Measurements from ENCODE around the gene SLC22A17.
"Not testable (repeated sequence)": the region's sequence is repeated elsewhere in the genome, so short reads cannot be mapped to it uniquely, and the experiment has no call there.

The SLC22A17 gene

DNA sequence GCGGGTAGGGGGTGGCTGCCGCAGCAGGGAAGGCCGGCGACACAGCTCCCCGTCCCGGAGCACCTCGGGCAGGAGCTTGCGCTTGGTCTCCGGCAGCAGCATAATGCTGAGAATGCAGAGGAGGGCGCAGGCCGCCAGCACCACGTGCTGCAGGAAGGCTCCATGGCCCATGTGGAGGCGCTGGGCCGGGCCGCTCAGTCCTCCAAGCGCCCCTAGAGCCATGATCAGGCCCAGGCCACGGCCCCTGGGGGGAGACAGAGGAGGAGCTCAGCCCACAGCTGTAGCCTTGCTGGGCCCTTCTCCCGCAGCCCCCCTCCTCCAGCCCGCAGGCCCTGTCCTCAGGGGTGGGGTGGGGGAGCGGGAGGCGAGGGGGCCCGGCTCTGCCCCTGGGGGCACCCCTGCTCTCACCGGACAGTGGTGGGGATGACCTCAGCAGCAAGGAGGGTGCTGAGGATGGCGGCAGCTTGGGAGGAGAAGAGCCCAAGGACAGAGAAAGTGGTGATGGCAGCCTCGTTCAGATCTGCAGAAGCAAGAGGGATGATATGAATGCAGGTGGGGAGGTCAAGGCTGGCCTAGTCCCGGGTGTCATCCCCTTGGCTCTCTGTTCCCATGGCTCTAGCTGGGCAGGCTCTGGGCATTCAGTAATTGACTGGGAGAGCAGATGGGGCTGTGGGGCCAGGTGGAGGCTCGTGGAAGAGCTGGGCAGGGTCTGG is 5.8 kb downstream of the SLC22A17 start:
- DNase-seq (ENCODE audit: insufficient read length, low spot score) (no peak), FAIRE-seq (no peak)

DNA sequence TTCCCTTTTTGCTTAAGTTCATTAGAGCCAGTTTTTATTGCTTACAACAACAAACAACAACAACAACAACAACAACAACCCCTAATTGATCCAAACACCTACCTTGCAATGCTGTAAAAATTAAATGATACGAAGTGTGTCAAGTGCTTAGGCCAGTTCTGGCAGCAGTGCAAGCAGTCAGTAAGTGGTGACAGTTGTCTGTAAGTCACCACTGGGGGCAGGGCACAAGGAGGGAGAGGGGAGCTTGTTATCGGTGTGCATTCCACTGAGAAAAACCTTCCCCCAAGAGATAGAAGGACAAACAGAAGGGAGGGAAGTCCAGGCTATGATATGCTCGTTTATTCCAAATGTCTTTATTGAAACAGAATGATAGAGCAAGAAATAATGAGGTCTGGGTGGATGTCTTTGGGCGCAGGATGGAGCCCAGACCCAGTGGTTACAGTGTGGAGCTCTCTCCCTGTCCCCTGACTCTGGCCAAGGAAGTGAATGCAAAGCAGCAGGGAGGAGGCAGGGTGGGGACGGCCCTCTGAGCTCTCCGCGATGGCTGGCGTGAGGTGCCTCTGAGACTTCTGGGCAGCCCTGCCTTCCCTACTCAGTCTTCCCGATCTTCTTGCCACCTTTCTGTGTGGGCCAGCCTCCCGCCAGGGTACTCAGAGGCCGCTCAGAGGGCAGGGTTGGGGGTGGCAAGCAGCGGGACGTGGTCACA is 6.5 kb downstream of the SLC22A17 start:
- FAIRE-seq (no peak), DNase-seq (ENCODE audit: insufficient read length, low spot score) (no peak)

DNA sequence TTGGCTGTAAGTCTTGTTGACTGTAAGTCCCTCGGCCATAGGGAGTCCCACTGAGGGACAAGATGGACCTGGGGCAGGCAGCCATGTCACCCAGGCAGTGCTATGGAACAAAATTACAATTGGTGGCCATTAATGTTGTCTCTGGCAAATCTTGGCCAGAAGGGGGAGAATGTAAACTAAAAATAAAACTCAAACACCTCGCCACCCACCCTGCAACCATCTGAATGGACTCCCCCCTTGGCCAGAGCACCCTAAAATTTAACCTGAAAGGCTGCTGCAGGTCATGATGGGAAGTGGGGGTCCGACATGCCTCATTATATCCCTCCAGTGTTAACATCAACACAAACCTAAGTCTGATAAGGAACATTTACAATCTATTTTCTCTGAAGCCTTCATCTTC is 8.2 kb downstream of the SLC22A17 start:
- DNase-seq (ENCODE audit: insufficient read length, low spot score) (no peak), FAIRE-seq (no peak)

DNA sequence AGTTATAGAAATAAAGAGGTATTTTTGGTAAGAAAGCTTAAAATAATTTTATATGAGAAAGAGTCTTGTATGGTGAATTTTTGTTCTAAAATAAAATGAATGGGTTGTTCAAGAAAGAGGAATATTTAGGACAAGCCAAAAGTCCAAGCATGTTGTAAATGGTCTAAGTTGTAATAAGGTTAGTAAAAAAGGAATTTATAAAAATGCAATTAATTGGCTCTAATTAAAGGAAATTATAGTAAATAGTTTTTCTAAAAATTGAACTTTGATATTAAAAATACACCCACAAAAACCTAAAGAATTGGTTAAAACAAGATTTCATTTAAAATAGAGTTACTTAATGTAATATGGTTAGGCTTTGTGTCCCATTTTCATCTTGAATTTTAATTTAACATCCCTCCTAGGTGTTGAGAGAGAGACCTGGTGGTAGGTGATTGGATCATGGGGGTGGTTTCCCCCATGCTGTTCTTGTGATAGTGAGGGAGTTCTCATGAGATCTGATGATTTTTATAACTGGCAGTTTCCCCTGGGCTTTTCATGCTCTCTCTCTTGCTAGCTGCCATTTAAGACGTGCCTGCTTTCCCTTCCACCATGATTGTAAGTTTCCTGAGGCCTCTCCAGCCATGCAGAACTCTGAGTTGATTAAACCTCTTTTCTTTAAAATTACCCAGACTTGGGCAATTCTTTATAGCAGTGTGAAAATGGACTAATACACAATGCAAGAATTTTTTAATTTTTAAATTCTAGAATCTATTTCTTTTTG is 13.0 kb downstream of the SLC22A17 start:
- FAIRE-seq (no peak), DNase-seq (ENCODE audit: insufficient read length, low spot score) (no peak)

DNA sequence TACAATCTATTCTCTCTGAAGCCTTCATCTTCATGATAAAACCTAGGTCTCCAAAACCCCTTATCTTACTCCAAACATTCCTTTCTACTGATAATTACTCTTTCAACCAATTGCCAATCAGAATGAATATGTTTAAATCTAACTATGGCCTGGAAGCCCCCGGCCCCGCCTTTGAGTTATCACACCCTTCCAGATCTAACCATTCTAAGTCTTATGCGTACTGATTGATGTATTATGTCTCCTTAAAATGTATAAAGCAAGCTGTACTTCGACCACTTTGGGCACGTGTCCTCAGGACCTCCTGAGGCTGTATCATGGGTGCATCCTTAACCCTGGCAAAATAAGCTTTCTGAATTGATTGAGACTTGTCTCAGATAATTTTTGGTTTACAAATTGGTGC is 17.1 kb downstream of the SLC22A17 start:
- no peak for FAIRE-seq
- no peak for DNase-seq (ENCODE audit: insufficient read length, low spot score)

DNA sequence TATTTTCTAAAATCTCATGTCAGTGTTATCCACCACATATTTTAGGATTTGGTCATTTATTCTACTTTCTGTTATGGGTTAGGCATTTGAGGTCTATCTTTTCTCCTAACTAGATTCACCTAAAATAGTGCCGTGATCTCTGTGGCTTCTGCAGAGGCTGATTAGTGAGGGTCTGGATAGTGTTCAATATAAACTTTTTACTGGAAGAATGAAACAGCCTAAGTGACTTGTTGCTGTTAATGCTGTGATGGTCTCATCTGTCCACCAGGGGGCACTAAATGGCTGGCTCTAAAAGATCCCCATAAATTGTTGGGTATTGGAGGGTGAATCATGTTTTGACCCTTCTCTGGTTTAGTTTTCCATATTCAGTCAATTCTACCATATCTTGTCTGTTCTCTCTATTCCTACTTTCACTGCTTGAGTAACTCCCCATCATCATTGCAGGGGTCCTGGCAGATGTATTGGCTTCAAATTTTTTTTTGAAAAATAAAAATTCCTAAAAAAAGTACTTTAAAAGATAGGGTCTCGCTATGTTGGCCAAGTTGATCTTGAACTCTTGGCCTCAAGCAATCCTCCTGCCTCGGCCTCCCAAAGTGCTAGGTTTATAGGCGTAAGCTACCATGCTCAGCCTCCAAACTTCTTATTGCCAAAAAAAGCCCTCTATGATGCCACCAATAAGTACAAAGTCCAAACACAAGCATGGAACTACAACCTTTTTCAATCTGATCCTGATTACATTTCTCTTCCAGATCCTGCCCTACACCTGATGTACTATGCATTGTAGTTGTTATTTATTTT is 24.5 kb downstream of the SLC22A17 start:
- peak; percentile 69 for DNase-seq (ENCODE audit: insufficient read length, low spot score)
- peak; percentile 67 for FAIRE-seq

DNA sequence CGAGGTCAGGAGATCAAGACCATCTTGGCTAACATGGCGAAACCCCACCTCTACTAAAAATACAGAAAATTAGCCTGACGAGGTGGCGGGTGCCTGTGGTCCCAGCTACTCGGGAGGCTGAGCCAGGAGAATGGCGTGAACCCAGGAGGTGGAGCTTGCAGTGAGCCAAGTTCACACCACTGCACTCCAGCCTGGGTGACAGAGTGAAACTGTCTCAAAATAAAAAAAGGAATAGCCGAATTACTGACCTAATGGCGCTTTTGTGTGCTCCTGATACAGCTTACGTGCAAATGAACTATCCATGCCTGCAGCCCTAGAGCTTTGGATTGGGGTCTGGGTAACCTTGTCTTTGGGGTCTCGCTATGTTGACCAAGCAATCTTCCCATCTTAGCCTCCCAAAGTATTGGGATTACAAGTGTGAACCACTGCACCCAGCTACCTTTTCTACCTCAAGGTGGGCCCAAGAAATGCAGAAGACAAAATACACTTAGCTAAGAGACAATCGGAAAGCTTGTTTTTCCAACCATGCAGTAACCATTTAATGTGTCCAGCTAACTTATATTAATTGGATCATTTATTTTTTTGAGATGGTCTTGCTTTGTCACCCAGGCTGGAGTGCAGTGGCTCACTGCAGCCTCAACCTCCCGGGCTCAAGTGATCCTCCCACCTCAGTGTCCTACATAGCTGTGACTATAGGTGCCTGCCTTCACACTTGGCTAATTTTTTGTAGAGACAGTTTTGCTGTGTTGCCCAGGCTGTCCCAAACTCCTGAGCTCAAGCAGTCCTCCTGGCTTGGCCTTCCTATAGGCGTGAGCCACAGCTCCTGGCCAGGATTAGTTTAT is 26.0 kb downstream of the SLC22A17 start:
- no peak for DNase-seq (ENCODE audit: insufficient read length, low spot score)
- no peak for FAIRE-seq

DNA sequence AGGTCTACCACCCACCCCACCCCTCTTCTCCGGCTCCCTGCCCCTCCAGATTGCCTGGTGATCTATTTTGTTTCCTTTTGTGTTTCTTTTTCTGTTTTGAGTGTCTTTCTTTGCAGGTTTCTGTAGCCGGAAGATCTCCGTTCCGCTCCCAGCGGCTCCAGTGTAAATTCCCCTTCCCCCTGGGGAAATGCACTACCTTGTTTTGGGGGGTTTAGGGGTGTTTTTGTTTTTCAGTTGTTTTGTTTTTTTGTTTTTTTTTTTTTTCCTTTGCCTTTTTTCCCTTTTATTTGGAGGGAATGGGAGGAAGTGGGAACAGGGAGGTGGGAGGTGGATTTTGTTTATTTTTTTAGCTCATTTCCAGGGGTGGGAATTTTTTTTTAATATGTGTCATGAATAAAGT is 26.9 kb downstream of the SLC22A17 start:
- not testable (repeated sequence) for FAIRE-seq; DNase-seq (ENCODE audit: insufficient read length, low spot score)

DNA sequence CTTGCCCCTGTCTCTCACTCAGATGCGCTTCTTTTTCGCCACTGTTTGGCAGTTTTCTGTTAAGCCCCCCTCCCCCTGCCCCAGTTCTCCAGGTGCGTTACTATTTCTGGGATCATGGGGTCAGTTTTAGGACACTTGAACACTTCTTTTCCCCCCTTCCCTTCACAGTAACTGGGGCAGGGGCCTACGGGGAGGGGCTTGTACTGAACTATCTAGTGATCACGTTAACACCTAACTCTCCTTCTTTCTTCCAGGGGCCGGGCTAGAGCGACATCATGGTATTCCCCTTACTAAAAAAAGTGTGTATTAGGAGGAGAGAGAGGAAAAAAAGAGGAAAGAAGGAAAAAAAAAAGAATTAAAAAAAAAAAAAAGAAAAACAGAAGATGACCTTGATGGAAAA is 27.7 kb downstream of the SLC22A17 start:
- DNase-seq (ENCODE audit: insufficient read length, low spot score): no peak
- no peak for FAIRE-seq

DNA sequence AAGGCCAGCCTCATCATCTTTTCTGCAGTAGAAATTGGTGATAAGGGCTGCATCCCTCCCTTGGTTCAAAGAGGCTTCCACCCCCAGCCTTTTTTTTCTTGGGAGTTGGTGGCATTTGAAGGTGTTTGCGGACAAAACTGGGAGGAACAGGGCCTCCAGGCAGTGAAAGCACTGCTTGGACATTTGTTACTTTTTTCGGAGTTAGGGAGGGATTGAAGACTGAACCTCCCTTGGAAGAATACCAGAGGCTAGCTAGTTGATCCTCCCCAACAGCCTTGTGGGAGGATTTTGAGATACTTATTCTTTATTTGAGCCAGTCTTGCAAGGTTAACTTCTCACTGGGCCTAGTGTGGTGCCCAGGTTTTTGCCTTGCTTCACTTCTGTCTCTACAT is 28.2 kb downstream of the SLC22A17 start:
- DNase-seq (ENCODE audit: insufficient read length, low spot score): no peak
- no peak for FAIRE-seq

DNA sequence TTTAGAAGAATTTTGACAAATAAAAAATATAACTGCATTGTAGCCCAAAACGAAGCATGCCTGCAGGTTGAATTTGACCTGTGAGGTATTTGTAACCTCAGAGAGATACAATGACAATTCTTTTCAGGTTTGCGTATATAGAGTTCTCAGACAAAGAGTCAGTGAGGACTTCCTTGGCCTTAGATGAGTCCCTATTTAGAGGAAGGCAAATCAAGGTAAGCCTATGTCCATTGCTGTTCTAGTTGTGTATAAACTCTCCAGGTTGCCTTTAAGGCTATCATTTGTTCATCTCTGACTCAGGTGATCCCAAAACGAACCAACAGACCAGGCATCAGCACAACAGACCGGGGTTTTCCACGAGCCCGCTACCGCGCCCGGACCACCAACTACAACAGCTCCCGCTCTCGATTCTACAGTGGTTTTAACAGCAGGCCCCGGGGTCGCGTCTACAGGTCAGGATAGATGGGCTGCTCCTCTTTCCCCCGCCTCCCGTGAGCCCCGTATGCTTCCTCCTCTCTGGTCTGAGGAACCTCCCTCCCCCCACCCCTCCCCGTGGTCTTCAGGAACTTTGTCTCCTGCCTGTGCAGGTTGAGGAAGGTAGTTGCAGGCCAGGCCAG is 28.7 kb downstream of the SLC22A17 start:
- no peak for FAIRE-seq

DNA sequence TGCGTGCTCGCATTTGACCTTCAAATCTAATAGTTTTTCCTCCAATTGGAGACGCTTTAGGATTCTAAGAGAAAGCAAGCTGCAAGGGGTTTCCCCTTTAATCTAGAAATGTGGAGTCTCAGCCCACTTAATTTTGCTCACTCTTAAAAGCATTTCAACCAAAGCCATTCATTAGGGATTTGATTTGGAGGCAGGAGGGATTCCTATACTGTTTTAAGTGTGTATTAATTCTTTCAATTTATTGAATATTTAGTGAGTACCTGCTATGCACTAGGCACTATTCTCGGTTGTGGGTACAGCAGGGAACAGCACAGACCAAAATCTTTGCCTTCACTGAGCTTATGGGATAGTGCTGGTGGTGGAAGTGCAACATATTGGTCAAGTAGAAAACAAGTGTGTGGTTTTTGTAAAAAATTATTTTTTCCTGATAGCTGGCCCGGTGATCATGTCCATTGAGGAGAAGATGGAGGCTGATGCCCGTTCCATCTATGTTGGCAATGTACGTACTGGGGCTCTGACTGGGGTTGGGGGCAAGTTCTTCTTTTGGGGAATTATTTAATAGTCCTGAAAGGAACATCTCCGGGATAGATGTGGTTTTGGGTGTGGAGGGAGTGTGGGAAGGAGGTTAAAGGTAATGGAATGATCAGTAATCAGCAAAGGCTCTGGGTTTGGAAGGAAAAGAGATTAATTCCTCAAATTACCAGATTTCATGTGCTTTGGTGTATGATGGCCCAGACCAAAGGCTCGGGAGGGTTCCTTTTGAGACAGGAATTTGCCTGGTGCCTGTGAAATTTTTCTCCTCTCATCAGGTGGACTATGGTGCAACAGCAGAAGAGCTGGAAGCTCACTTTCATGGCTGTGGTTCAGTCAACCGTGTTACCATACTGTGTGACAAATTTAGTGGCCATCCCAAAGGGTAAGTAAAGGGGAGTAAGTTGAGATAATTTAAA is 29.8 kb downstream of the SLC22A17 start:
- no peak for FAIRE-seq
- DNase-seq (ENCODE audit: insufficient read length, low spot score): no peak

More for the DNA sequence above, 28.7 kb downstream of the SLC22A17 start:
- DNase-seq (ENCODE audit: insufficient read length, low spot score): no peak

DNA sequence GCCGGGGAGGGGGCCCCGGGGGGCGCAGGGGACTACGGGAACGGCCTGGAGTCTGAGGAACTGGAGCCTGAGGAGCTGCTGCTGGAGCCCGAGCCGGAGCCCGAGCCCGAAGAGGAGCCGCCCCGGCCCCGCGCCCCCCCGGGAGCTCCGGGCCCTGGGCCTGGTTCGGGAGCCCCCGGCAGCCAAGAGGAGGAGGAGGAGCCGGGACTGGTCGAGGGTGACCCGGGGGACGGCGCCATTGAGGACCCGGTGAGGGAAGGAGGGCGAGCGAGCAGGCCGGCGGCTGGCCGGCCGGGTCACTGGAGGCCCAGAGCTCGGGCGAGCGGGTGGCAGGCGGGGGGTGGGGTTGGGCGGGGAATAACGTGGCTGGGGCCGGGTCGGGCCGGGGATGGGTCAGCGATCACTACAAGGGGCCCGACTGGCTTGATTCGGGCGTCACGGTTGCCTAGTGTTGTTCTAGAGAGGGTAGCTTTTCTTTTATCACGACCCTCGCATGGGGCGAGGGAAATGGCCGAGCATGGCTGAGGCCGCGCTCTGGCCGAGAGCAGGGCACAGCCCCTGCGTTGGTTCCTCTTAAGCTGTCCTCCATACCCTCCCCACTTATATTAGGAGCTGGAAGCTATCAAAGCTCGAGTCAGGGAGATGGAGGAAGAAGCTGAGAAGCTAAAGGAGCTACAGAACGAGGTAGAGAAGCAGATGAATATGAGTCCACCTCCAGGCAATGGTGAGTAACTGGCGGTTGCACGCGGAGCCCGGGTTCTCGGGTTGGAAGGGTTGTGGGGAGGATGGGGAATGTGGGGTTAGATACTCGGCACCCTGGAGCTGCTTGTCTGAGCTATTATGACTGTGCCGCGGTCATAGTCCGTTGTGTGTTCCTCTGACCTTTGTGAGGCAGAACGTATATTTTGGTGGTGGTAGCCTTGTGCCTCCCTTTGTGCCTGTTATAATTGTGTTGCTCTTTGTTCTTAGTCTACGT is 30.8 kb downstream of the SLC22A17 start:
- no peak for DNase-seq (ENCODE audit: insufficient read length, low spot score)
- FAIRE-seq: peak; percentile 42

DNA sequence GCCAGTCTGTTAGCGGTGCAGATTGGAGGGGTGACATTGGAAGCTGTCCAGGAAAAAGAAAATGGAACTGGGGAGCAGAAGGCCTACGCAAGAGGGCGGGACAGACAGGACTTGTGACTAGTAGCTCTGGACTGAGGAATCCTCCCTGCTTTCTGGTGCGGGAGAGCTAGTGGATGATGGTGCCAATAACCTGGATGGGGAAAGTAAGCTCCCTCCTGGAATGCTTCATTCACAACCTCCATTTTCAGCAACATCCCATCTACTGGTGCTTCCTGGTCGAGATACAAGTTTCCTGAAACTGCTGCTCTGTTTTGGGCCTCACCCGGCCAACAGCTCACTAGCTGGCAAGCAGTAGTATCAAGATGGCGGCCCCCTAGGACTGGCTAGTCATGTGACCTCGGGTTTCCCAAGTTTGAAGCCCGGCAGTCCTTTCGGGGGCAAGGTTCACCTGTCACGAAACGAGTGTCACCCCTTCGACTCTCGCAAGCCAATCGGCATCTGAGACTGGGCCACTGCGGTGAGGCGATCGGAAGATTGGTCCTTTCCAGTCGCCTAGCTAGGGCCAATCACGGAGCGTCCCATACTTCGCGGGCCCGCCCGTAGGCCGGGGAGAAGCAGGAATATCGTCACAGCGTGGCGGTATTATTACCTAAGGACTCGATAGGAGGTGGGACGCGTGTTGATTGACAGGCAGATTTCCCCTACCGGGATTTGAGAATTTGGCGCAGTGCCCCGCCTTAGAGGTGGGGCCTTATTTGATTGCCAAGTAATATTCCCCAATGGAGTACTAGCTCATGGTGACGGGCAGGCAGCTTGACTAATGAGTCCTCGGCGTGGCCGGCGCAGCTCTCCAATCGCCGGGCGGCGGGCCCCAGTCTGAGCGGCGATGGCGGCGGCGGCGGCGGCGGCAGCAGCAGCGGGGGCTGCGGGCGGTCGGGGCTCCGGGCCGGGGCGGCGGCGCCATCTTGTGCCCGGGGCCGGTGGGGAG is 31.8 kb downstream of the SLC22A17 start, which contains the start of gene PABPN1:
Gene PABPN1, plus strand, starts transcription at position 874 of the 988 bp plus-strand sequence. Its CDS starts 13 bp downstream, at position 887.
- DNase-seq (ENCODE audit: insufficient read length, low spot score) (peak; percentile 96), FAIRE-seq (peak; percentile 93)

DNA sequence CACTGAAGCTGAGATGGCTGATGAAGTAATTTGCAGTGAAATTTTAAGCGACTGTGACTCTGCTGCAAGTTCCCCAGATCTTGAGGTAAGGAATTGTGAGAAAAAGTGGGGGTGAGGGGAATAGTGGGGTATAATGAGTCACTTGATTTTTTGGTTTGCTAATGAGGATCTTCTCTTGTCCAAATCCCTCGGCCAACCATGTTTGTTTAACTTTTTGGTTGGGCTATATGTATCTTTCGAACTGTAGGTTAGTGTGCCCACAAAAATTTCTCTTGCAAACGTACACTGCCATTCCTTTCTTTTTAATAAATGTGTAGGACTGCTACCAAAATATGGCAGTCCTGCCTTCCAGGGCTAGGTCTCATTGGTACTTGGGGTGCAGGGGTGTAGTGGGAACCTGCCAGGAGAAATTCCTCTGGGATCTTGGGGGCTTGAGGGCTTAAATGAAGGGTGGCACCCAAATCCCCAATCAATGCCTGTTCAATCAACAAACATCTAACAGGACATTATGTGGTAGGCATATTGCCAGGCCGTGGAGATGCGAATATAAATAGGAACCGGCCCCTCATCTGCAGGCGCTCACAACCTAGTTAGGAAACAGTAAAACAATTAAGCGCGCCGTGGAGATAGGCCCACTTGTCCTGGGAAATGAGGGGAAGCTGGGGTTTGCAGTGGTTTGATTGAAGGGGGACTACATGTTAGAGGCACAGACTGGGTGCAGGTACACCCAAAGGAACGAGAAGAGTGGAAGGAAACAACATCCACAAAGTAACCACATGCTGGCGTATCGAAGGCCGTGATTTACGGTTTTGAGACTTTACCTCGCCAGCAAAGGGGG is 32.7 kb downstream of the SLC22A17 start:
- DNase-seq (ENCODE audit: insufficient read length, low spot score) (no peak), FAIRE-seq (peak; percentile 21)
